H1 (cell line): ENCODE results near the gene ACKR2. TPM values are rescaled to one million over a fixed set of nuclear protein-coding genes. Genes with fewer than 3 reads are reported as not detected.

ENCODE experiments used
- CTCF ChIA-PET: fragments of 300-600 bp; sonication (Branson Sonifier 250); formaldehyde crosslinking; loops from one replicate; lab custom pipeline; 2021; ENCODE audit not compliant: partially characterized antibody; lab: Charles Lee
- POLR2A ChIA-PET: fragments of 300-600 bp; sonication (Branson Sonifier 250); formaldehyde crosslinking; loops from one replicate; lab custom pipeline; 2021; ENCODE audit warnings: inconsistent platforms; ENCODE audit not compliant: partially characterized antibody; lab: Charles Lee
- DNase-seq, 2 experiments: peaks; one replicate each; pipeline versions ENCODE4 v3.0.0 to v3.0.0-alpha.2; 2010 to 2022; ENCODE audit warnings: low spot score in 2 of 2, low read depth in 1 of 2, mixed read lengths in 1 of 2
- FAIRE-seq: peaks from 2 replicates; lab custom pipeline; 2011; peaks lifted over from hg19 to GRCh38; lab: Jason Lieb, UNC
- H2AFZ ChIP-seq: 2 replicates; pipeline ENCODE4 v1.8.1; 2012; ENCODE audit warnings: low read length, inconsistent platforms
- H2AK5ac ChIP-seq: 2 replicates; pipeline ENCODE4 v1.6.1; 2013; ENCODE audit warnings: low read depth, low read length
- H2BK120ac ChIP-seq: replicated peaks from 2 replicates; pipeline ENCODE3; 2013; ENCODE audit warnings: low read depth, low read length, inconsistent platforms
- H2BK12ac ChIP-seq: 2 replicates; pipeline ENCODE4 v1.6.1; 2013; ENCODE audit warnings: low read depth, low read length
- H2BK15ac ChIP-seq: 2 replicates; pipeline ENCODE4 v1.6.1; 2013; ENCODE audit warnings: low read length
- H2BK20ac ChIP-seq: 2 replicates; pipeline ENCODE4 v1.6.1; 2013; ENCODE audit warnings: low read length
- H2BK5ac ChIP-seq: 2 replicates; pipeline ENCODE4 v1.6.1; 2013; ENCODE audit warnings: low read depth, low read length
- H3K14ac ChIP-seq: 2 replicates; pipeline ENCODE4 v1.6.1; 2013; ENCODE audit warnings: inconsistent platforms; ENCODE audit not compliant: insufficient read length
- H3K18ac ChIP-seq: 2 replicates; pipeline ENCODE4 v1.6.1; 2013; ENCODE audit warnings: low read length; ENCODE audit errors: extremely low read depth
- H3K23ac ChIP-seq: 2 replicates; pipeline ENCODE4 v1.6.1; 2013; ENCODE audit warnings: inconsistent platforms; ENCODE audit not compliant: insufficient read length
- H3K23me2 ChIP-seq: 2 replicates; pipeline ENCODE4 v1.6.1; 2013; ENCODE audit warnings: low read depth, low read length
- H3K27ac ChIP-seq: 2 replicates; pipeline ENCODE4 v1.6.1; 2011; ENCODE audit warnings: low read depth, low read length, inconsistent platforms
- H3K27me3 ChIP-seq, 4 experiments: replicated peaks in 1 of 4; 1 replicate in 1 of 4; 2 replicates in 3 of 4; pipeline versions ENCODE4 v1.6.1 to v1.8.1; 2011 to 2013; ENCODE audit warnings: low read length in 3 of 4, mild to moderate bottlenecking in 3 of 4, inconsistent platforms in 2 of 4, mixed read lengths in 2 of 4, moderate library complexity in 1 of 4; ENCODE audit not compliant: control insufficient read depth in 3 of 4, insufficient read depth in 3 of 4; ENCODE audit errors: extremely low read depth in 1 of 4
- H3K36me3 ChIP-seq, 4 experiments: 2 replicates each; pipeline versions ENCODE4 v1.6.1 to v1.8.1; 2011 to 2013; ENCODE audit warnings: mild to moderate bottlenecking in 4 of 4, low read length in 3 of 4, moderate library complexity in 2 of 4, control low read depth in 1 of 4, inconsistent platforms in 1 of 4; ENCODE audit not compliant: insufficient read depth in 4 of 4, control insufficient read depth in 2 of 4
- H3K4ac ChIP-seq: replicated peaks from 2 replicates; pipeline ENCODE3; 2013; ENCODE audit warnings: low read length, low read depth, mixed read lengths, inconsistent platforms; ENCODE audit not compliant: insufficient read length
- H3K4me1 ChIP-seq, 4 experiments: replicated peaks in 1 of 4; 1 replicate in 1 of 4; 2 replicates in 3 of 4; pipeline versions ENCODE4 v1.6.1 to v1.8.1; 2011 to 2013; ENCODE audit warnings: low read length in 3 of 4, inconsistent platforms in 2 of 4, mixed read lengths in 1 of 4; ENCODE audit not compliant: insufficient read depth in 4 of 4, control insufficient read depth in 3 of 4
- H3K4me2 ChIP-seq, 2 experiments: 2 replicates each; pipeline versions ENCODE4 v1.6.1 to v1.8.1; 2011 to 2013; ENCODE audit warnings: low read depth in 2 of 2, low read length in 2 of 2, control low read depth in 1 of 2, inconsistent platforms in 1 of 2, mild to moderate bottlenecking in 1 of 2; ENCODE audit not compliant: insufficient read depth in 1 of 2
- H3K4me3 ChIP-seq, 4 experiments: fragments of 200-600, 300-600 bp in 1 of 4; sonication (generic), shearing (Covaris generic), sonication (Bioruptor Twin) in 1 of 4; 2 replicates each; pipeline versions ENCODE4 v1.5.1 to v1.8.1; 2011 to 2016; ENCODE audit warnings: low read length in 4 of 4, low read depth in 3 of 4, control low read depth in 2 of 4, inconsistent platforms in 2 of 4, mild to moderate bottlenecking in 2 of 4, mixed read lengths in 1 of 4, moderate library complexity in 1 of 4; ENCODE audit not compliant: insufficient read depth in 2 of 4; ENCODE audit errors: extremely low read depth in 1 of 4
- H3K56ac ChIP-seq: replicated peaks from 2 replicates; pipeline ENCODE3; 2013; ENCODE audit warnings: low read depth, mild to moderate bottlenecking, mixed read lengths, low read length, inconsistent platforms; ENCODE audit not compliant: insufficient read length
- H3K79me1 ChIP-seq: 2 replicates; pipeline ENCODE4 v1.6.1; 2013; ENCODE audit warnings: low read depth, low read length, control low read depth
- H3K79me2 ChIP-seq, 2 experiments: 2 replicates each; pipeline versions ENCODE4 v1.6.1 to v1.8.1; 2012 to 2013; ENCODE audit warnings: low read length in 2 of 2, mild to moderate bottlenecking in 2 of 2, inconsistent platforms in 1 of 2; ENCODE audit not compliant: insufficient read depth in 2 of 2, control insufficient read depth in 1 of 2
- H3K9ac ChIP-seq, 4 experiments: replicated peaks in 1 of 4; 1 replicate in 1 of 4; 2 replicates in 3 of 4; pipeline versions ENCODE4 v1.6.1 to v1.8.1; 2011 to 2013; ENCODE audit warnings: low read depth in 3 of 4, low read length in 3 of 4, control low read depth in 2 of 4, mild to moderate bottlenecking in 2 of 4, moderate library complexity in 2 of 4, inconsistent platforms in 1 of 4; ENCODE audit errors: extremely low read depth in 1 of 4
- H3K9me3 ChIP-seq, 2 experiments: 2 replicates each; pipeline versions ENCODE4 v1.6.1 to v1.8.1; 2012 to 2013; ENCODE audit warnings: mild to moderate bottlenecking in 2 of 2, moderate library complexity in 2 of 2, control low read depth in 1 of 2, inconsistent platforms in 1 of 2, low read depth in 1 of 2, low read length in 1 of 2, mixed read lengths in 1 of 2; ENCODE audit not compliant: insufficient read depth in 2 of 2
- H4K20me1 ChIP-seq, 2 experiments: replicated peaks in 1 of 2; 2 replicates each; pipeline versions ENCODE3 to v1.8.1; 2011 to 2013; ENCODE audit warnings: inconsistent platforms in 2 of 2, low read length in 2 of 2, mild to moderate bottlenecking in 1 of 2; ENCODE audit not compliant: insufficient read depth in 2 of 2, control insufficient read depth in 1 of 2
- H4K5ac ChIP-seq: 2 replicates; pipeline ENCODE4 v1.6.1; 2013; ENCODE audit warnings: low read length, low read depth, mixed read lengths, inconsistent platforms; ENCODE audit not compliant: insufficient read length
- H4K8ac ChIP-seq: 2 replicates; pipeline ENCODE4 v1.8.0; 2013; ENCODE audit warnings: mild to moderate bottlenecking, moderate library complexity, low read length, inconsistent platforms; ENCODE audit not compliant: insufficient read depth; ENCODE audit errors: extremely low read depth
- H4K91ac ChIP-seq: replicated peaks from 2 replicates; pipeline ENCODE3; 2013; ENCODE audit warnings: low read length, mixed read lengths, inconsistent platforms; ENCODE audit not compliant: insufficient read length
- BCL11A ChIP-seq, 2 experiments: IDR thresholded peaks; one replicate each; pipeline ENCODE4 v1.6.1; 2011; ENCODE audit warnings: low read depth in 2 of 2, low read length in 2 of 2, mild to moderate bottlenecking in 2 of 2
- CBX5 ChIP-seq: fragments of 300-800, 300-1000 bp; sonication (generic); IDR thresholded peaks from 2 replicates; pipeline ENCODE4 v1.7.1; 2016; ENCODE audit warnings: antibody characterized with exemption, low read length, low read depth
- CHD2 ChIP-seq: IDR thresholded peaks from 2 replicates; pipeline ENCODE4 v1.6.1; 2012; ENCODE audit warnings: low read length, improper control_type of control experiment
- CREB1 ChIP-seq: IDR thresholded peaks from 2 replicates; pipeline ENCODE4 v1.6.1; 2012; ENCODE audit warnings: inconsistent platforms
- GTF2F1 ChIP-seq: IDR thresholded peaks from 2 replicates; pipeline ENCODE4 v1.6.1; 2012; ENCODE audit warnings: low read depth, low read length, improper control_type of control experiment, borderline replicate concordance
- HDAC2 ChIP-seq, 2 experiments: fragments of 300-600 bp in 1 of 2; sonication (generic) in 1 of 2; IDR thresholded peaks; 2 replicates each; pipeline ENCODE4 v1.6.1; 2011 to 2012; ENCODE audit warnings: low read depth in 2 of 2, low read length in 2 of 2, mild to moderate bottlenecking in 2 of 2, moderate library complexity in 2 of 2, borderline replicate concordance in 1 of 2, inconsistent platforms in 1 of 2
- JUND ChIP-seq: IDR thresholded peaks from 2 replicates; pipeline ENCODE4 v1.6.1; 2011; ENCODE audit warnings: mild to moderate bottlenecking, improper control_type of control experiment, low read length
- MAX ChIP-seq: IDR thresholded peaks from 2 replicates; pipeline ENCODE4 v1.6.1; 2012; ENCODE audit warnings: inconsistent platforms
- NANOG ChIP-seq: IDR thresholded peaks from 2 replicates; pipeline ENCODE4 v1.6.1; 2011; ENCODE audit warnings: low read length, low read depth, mild to moderate bottlenecking, inconsistent platforms; ENCODE audit not compliant: insufficient read depth, poor library complexity, severe bottlenecking
- POLR2AphosphoS5 ChIP-seq: IDR thresholded peaks from 2 replicates; pipeline ENCODE4 v1.6.1; 2011; ENCODE audit warnings: low read depth, low read length
- RXRA ChIP-seq: IDR thresholded peaks from 2 replicates; pipeline ENCODE4 v1.6.1; 2011; ENCODE audit warnings: low read depth, mild to moderate bottlenecking, low read length, moderate library complexity; ENCODE audit not compliant: insufficient read depth
- SIX5 ChIP-seq: IDR thresholded peaks from 2 replicates; pipeline ENCODE4 v1.6.1; 2011; ENCODE audit warnings: mild to moderate bottlenecking, low read depth, low read length
- SP4 ChIP-seq: IDR thresholded peaks from 2 replicates; pipeline ENCODE4 v1.6.1; 2012; ENCODE audit warnings: low read length, inconsistent platforms
- SRF ChIP-seq: IDR thresholded peaks from 2 replicates; pipeline ENCODE4 v1.6.1; 2011; ENCODE audit warnings: mild to moderate bottlenecking, low read depth, low read length, moderate library complexity
- TBP ChIP-seq: IDR thresholded peaks from 2 replicates; pipeline ENCODE4 v1.6.1; 2011; ENCODE audit warnings: low read depth, low read length, improper control_type of control experiment
- TCF12 ChIP-seq: IDR thresholded peaks from 2 replicates; pipeline ENCODE4 v1.6.1; 2011; ENCODE audit warnings: low read depth, mild to moderate bottlenecking, low read length
- WGBS, 2 experiments: shearing (Covaris generic) in 1 of 2; methylation state at CpG; one replicate each; pipeline versions ENCODE4 v1.1.6 to v1.1.7; 2013 to 2015; ENCODE audit warnings: low lambda C conversion rate in 2 of 2, mixed read lengths in 2 of 2, inconsistent platforms in 1 of 2, low coverage in 1 of 2, missing lambda C conversion rate in 1 of 2; ENCODE audit not compliant: insufficient replicate concordance in 2 of 2, insufficient coverage in 1 of 2, insufficient read length in 1 of 2; ENCODE audit errors: extremely low coverage in 1 of 2, missing lambda C conversion rate in 1 of 2; 5-methylcytosine and 5-hydroxymethylcytosine counted together
- polyA plus RNA-seq, 7 experiments: library from polyadenylated mRNA; depleted of rRNA in 3 of 7; stranded (reverse) in 5 of 7; unstranded in 2 of 7; fragments of >200 nt in 5 of 7; fragments of 200-250 nt in 2 of 7; gene quantifications; 1 replicate in 5 of 7; 2 replicates in 1 of 7; 4 replicates in 1 of 7; pipeline versions ENCODE4 v1.2.1 to v1.2.3, GENCODE V29; 2011 to 2013; ENCODE audit warnings: missing spikeins in 2 of 7, mixed read lengths in 2 of 7
- total RNA-seq: library from RNA; stranded (reverse); fragmentation: NEBNext Ultra II Directional; extraction: Animal tissue kit (Norgen Biotek cat#: 25700); gene quantifications from 2 replicates; pipeline ENCODE4 v1.2.1, GENCODE V29; 2021

ACKR2 gene
- total and polyA plus RNA-seq, 2 of the 8 experiments (the other 6 are each of a cell fraction or from before 2014, with no cell fraction given): 0.09 to 0.12 TPM

GRCh38 chr3:42902257-42902656 is 93.0 kb downstream of the ACKR2 start:
- no peak overlapping the region for H2BK20ac ChIP-seq
- no peak overlapping the region for H2AFZ ChIP-seq
- H2BK5ac ChIP-seq: no peak overlapping the region
- H2AK5ac ChIP-seq: no peak overlapping the region
- H3K36me3 ChIP-seq: no peaks in the 10 kb centered on the region
- no peak overlapping the region for H3K23ac ChIP-seq
- H4K91ac ChIP-seq: no peak overlapping the region
- no peak overlapping the region for H3K56ac ChIP-seq
- no peak overlapping the region for H4K5ac ChIP-seq
- POLR2A ChIA-PET: interaction anchor here (0.7 kb wide), 1 partner anchor 21 kb away, joined by 3 read pairs; no protein-coding TSS in a partner anchor
- no peak overlapping the region for H3K14ac ChIP-seq
- peaks cover 0 to 2% of the 10 kb centered on the region in 2 experiments; a peak in 1 of 4 replicates for H3K9me3 ChIP-seq
- no peaks in the 10 kb centered on the region; a peak in 1 of 7 replicates for H3K4me1 ChIP-seq
- H3K18ac ChIP-seq: no peak overlapping the region
- H3K27ac ChIP-seq: no peak overlapping the region
- no peak overlapping the region for H2BK12ac ChIP-seq
- no peaks in the 10 kb centered on the region for H3K23me2 ChIP-seq
- FAIRE-seq: no peak
- 87% methylated on average over 2 of the region's 2 CpGs; no CpG with 5 or more reads in 1 of the 2 experiments for WGBS, 2 experiments
- H3K4ac ChIP-seq: no peak overlapping the region
- H3K27me3 ChIP-seq: no peaks in the 10 kb centered on the region
- H4K20me1 ChIP-seq: no peaks in the 10 kb centered on the region
- H2BK120ac ChIP-seq: no peak overlapping the region
- H4K8ac ChIP-seq: no peak overlapping the region
- no peaks in the 10 kb centered on the region for H3K79me1 ChIP-seq
- H3K4me3 ChIP-seq: no peak overlapping the region
- no peak overlapping the region for H3K4me2 ChIP-seq
- no peak for DNase-seq
- H3K79me2 ChIP-seq: no peaks in the 10 kb centered on the region
- CTCF ChIA-PET: interaction anchor here (0.6 kb wide), 1 partner anchor 654 kb away, joined by 3 read pairs; no protein-coding TSS in a partner anchor
- H3K9ac ChIP-seq: no peak overlapping the region
- H2BK15ac ChIP-seq: no peak overlapping the region
- TF ChIP-seq JUND (no peak), BCL11A (IDR thresholded peaks at IDR 0.05; ENCODE audit: low read depth in 2 of 2, low read length in 2 of 2) (no peak), RXRA (no peak), TCF12 (no peak), SRF (no peak), CHD2 (no peak), TBP (no peak), HDAC2 (IDR thresholded peaks at IDR 0.05; ENCODE audit: borderline replicate concordance in 1 of 2, low read depth in 2 of 2, low read length in 2 of 2) (no peak), GTF2F1 (no peak), SP4 (no peak), SIX5 (no peak), POLR2AphosphoS5 (no peak), NANOG (no peak), CREB1 (no peak), CBX5 (no peak), MAX (no peak)
